ENCODE measurements around the gene DHPS. TPM values are rescaled to one million over a fixed set of nuclear protein-coding genes. Genes with fewer than 3 reads are reported as not detected.

Gene DHPS
- total RNA-seq, 4 donors from 2014 or later = 77.3 to 122 (median 92.1) TPM

- H3K4me1 ChIP-seq = peaks cover 0 to 44% (median 24%) of the 10 kb centered on the region in 3 donors
- no peak for TF ChIP-seq POLR2A (IDR thresholded peaks at IDR 0.05)
Observed at GRCh38 chr19:12664406-12665280, 17.0 kb downstream of the DHPS start.

GRCh38 chr19:12660980-12661379, 20.7 kb downstream of the DHPS start:
- Histone ChIP-seq H3K27me3 (no peaks in the 10 kb centered on the region), H3K9me3 (no peaks in the 10 kb centered on the region), H3K4me1 (peaks cover 0 to 20% (median 5%) of the 10 kb centered on the region in 3 donors), H3K4me3 (no peak overlapping the region), H3K36me3 (peaks cover 0 to 93% of the 10 kb centered on the region in 2 donors), H3K27ac (no peak overlapping the region)
- no peak for ATAC-seq
- TF ChIP-seq CTCF (IDR thresholded peaks at IDR 0.05) = no peak
- no peak for TF ChIP-seq POLR2A (IDR thresholded peaks at IDR 0.05)
- TF ChIP-seq POLR2AphosphoS5 (IDR thresholded peaks at IDR 0.05) = no peak
- TF ChIP-seq EP300 (IDR thresholded peaks at IDR 0.05) = no peak
- 92 to 98% methylated on average over 2 to 6 of the region's 12 CpGs for WGBS, 2 donors (ENCODE audit: low coverage in 1 of 2)

More at GRCh38 chr19:12664406-12665280, 17.0 kb downstream of the DHPS start:
- no peak overlapping the region for H3K27ac ChIP-seq
- no peak overlapping the region for H3K4me3 ChIP-seq
- ATAC-seq = no peak
- no peaks in the 10 kb centered on the region for H3K9me3 ChIP-seq
- 80 to 81% methylated on average over 6 to 8 of the region's 29 CpGs for WGBS, 2 donors (ENCODE audit: low coverage in 1 of 2)
- peaks cover 0 to 64% of the 10 kb centered on the region in 2 donors for H3K36me3 ChIP-seq
- H3K27me3 ChIP-seq = no peaks in the 10 kb centered on the region

GRCh38 chr19:12657966-12658365, 23.7 kb downstream of the DHPS start:
- Histone ChIP-seq H3K27me3 (no peaks in the 10 kb centered on the region), H3K4me3 (no peak overlapping the region), H3K36me3 (peaks cover 0 to 95% of the 10 kb centered on the region in 2 donors), H3K27ac (no peak overlapping the region), H3K4me1 (no peaks in the 10 kb centered on the region), H3K9me3 (no peaks in the 10 kb centered on the region)
- no peak for ATAC-seq
- TF ChIP-seq POLR2AphosphoS5 (IDR thresholded peaks at IDR 0.05) (no peak), POLR2A (IDR thresholded peaks at IDR 0.05) (no peak), CTCF (IDR thresholded peaks at IDR 0.05) (no peak)
- 100% methylated on average over 1 of the region's 22 CpGs; no CpG with 5 or more reads in 1 of the 2 donors for WGBS, 2 donors (ENCODE audit: low coverage in 1 of 2)

GRCh38 chr19:12656899-12657571, 24.6 kb downstream of the DHPS start:
- TF ChIP-seq CTCF (IDR thresholded peaks at IDR 0.05) = no peak
- TF ChIP-seq EP300 (IDR thresholded peaks at IDR 0.05) = no peak
- TF ChIP-seq POLR2A (IDR thresholded peaks at IDR 0.05) = no peak
- TF ChIP-seq POLR2AphosphoS5 (IDR thresholded peaks at IDR 0.05) = no peak
- no peak for ATAC-seq
- Histone ChIP-seq H3K9me3 (no peaks in the 10 kb centered on the region), H3K4me3 (no peak overlapping the region), H3K4me1 (no peaks in the 10 kb centered on the region), H3K27me3 (no peaks in the 10 kb centered on the region), H3K27ac (no peak overlapping the region), H3K36me3 (peaks cover 0 to 91% of the 10 kb centered on the region in 2 donors)
- 33 to 50% methylated on average over 6 to 10 of the region's 50 CpGs for WGBS, 2 donors (ENCODE audit: low coverage in 1 of 2)

- Histone ChIP-seq H3K27ac (no peak overlapping the region), H3K27me3 (no peaks in the 10 kb centered on the region), H3K4me1 (no peaks in the 10 kb centered on the region), H3K9me3 (no peaks in the 10 kb centered on the region), H3K4me3 (no peak overlapping the region), H3K36me3 (peaks cover 0 to 87% of the 10 kb centered on the region in 2 donors)
- no peak for TF ChIP-seq CTCF (IDR thresholded peaks at IDR 0.05)
- no peak for TF ChIP-seq POLR2AphosphoS5 (IDR thresholded peaks at IDR 0.05)
- TF ChIP-seq EP300 (IDR thresholded peaks at IDR 0.05) = no peak
- TF ChIP-seq POLR2A (IDR thresholded peaks at IDR 0.05) = no peak
- WGBS, 2 donors (ENCODE audit: low coverage in 1 of 2) = 89 to 100% methylated on average over 1 to 6 of the region's 8 CpGs
- no peak for ATAC-seq
Observed at GRCh38 chr19:12655546-12655945, 26.1 kb downstream of the DHPS start.

Data from gastroesophageal sphincter (tissue), 4 donors.